Measurements from ENCODE around the gene BEND6.

DNA sequence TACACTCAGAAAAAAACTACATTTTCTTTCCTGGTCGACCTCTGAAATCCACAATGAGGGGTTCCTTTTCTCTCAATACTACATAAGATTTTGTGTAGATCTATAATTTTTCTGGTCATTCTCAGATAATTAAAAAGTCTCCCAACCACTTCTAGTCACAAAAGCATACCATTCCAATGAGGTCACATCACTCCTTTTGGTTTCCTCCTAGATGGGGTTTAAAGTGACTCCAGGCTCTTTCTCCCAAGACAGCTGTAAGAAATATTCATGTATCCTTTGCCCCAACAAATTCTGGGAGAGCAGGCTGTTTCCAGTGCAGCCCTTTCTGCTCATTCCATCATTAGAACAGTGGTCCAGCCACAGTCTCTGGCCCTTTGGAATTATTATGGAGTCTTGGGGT, 43.1 kb upstream of the BEND6 start:
- TF ChIP-seq, protein P1, sequence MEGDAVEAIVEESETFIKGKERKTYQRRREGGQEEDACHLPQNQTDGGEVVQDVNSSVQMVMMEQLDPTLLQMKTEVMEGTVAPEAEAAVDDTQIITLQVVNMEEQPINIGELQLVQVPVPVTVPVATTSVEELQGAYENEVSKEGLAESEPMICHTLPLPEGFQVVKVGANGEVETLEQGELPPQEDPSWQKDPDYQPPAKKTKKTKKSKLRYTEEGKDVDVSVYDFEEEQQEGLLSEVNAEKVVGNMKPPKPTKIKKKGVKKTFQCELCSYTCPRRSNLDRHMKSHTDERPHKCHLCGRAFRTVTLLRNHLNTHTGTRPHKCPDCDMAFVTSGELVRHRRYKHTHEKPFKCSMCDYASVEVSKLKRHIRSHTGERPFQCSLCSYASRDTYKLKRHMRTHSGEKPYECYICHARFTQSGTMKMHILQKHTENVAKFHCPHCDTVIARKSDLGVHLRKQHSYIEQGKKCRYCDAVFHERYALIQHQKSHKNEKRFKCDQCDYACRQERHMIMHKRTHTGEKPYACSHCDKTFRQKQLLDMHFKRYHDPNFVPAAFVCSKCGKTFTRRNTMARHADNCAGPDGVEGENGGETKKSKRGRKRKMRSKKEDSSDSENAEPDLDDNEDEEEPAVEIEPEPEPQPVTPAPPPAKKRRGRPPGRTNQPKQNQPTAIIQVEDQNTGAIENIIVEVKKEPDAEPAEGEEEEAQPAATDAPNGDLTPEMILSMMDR (conservative IDR thresholded peaks at IDR 0.05; ENCODE audit: low read length): no peak
- TF ChIP-seq EZH2phosphoT487 (IDR thresholded peaks at IDR 0.05; ENCODE audit: borderline replicate concordance, low read depth, low read length): no peak

Measured in OCI-LY7 (cell line).